Chondrocyte (in vitro differentiated cells): ENCODE measurements around the gene NKX1-1. TPM values are rescaled to one million over a fixed set of nuclear protein-coding genes. Genes with fewer than 3 reads are reported as not detected.

Experiments used
- DNase-seq: peaks from one replicate; pipeline ENCODE4 v3.0.0; 2021; ENCODE audit warnings: mixed read lengths, low spot score
- H3K27ac Mint-ChIP-seq: one replicate; pipeline ENCODE4 v1.8.0; 2021; ENCODE audit warnings: mild to moderate bottlenecking, moderate library complexity, mixed read lengths; ENCODE audit not compliant: unreplicated experiment
- H3K27me3 Mint-ChIP-seq: 2 replicates; pipeline ENCODE4 v1.8.0; 2021; ENCODE audit warnings: low read depth, mixed read lengths
- H3K36me3 Mint-ChIP-seq: 2 replicates; pipeline ENCODE4 v1.8.0; 2021; ENCODE audit warnings: low read depth, mixed read lengths
- H3K4me1 Mint-ChIP-seq: 2 replicates; pipeline ENCODE4 v1.8.0; 2021; ENCODE audit warnings: low read depth, mild to moderate bottlenecking, mixed read lengths
- H3K4me3 Mint-ChIP-seq: one replicate; pipeline ENCODE4 v1.8.0; 2021; ENCODE audit warnings: mild to moderate bottlenecking, moderate library complexity, mixed read lengths; ENCODE audit not compliant: unreplicated experiment
- H3K9me3 Mint-ChIP-seq: 2 replicates; pipeline ENCODE4 v1.8.0; 2021; ENCODE audit warnings: low read depth, mixed read lengths
- total RNA-seq: library from RNA; stranded (reverse); gene quantifications from 3 replicates; pipeline ENCODE4 v1.2.1, GENCODE V29; 2021
- TF ChIP-seq, protein P1 (sequence below): fragments of 200-600 bp; sonication (generic); IDR thresholded peaks from 2 replicates; pipeline ENCODE4 v1.5.0; 2021; ENCODE audit warnings: antibody characterized with exemption, mild to moderate bottlenecking, moderate library complexity

The NKX1-1 gene
- total RNA-seq, 1 donor from 2014 or later: not detected

GRCh38 chr4:1354136-1354982 is 51.9 kb downstream of the NKX1-1 start:
- no peak for DNase-seq
- no peak overlapping the region for H3K4me3 Mint-ChIP-seq
- H3K4me1 Mint-ChIP-seq: peaks cover 11% of the 10 kb centered on the region
- no peak overlapping the region for H3K27ac Mint-ChIP-seq
- TF ChIP-seq, protein P1, sequence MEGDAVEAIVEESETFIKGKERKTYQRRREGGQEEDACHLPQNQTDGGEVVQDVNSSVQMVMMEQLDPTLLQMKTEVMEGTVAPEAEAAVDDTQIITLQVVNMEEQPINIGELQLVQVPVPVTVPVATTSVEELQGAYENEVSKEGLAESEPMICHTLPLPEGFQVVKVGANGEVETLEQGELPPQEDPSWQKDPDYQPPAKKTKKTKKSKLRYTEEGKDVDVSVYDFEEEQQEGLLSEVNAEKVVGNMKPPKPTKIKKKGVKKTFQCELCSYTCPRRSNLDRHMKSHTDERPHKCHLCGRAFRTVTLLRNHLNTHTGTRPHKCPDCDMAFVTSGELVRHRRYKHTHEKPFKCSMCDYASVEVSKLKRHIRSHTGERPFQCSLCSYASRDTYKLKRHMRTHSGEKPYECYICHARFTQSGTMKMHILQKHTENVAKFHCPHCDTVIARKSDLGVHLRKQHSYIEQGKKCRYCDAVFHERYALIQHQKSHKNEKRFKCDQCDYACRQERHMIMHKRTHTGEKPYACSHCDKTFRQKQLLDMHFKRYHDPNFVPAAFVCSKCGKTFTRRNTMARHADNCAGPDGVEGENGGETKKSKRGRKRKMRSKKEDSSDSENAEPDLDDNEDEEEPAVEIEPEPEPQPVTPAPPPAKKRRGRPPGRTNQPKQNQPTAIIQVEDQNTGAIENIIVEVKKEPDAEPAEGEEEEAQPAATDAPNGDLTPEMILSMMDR: no peak
- H3K27me3 Mint-ChIP-seq: no peaks in the 10 kb centered on the region
- no peaks in the 10 kb centered on the region for H3K9me3 Mint-ChIP-seq
- peaks cover 8% of the 10 kb centered on the region for H3K36me3 Mint-ChIP-seq

DNA sequence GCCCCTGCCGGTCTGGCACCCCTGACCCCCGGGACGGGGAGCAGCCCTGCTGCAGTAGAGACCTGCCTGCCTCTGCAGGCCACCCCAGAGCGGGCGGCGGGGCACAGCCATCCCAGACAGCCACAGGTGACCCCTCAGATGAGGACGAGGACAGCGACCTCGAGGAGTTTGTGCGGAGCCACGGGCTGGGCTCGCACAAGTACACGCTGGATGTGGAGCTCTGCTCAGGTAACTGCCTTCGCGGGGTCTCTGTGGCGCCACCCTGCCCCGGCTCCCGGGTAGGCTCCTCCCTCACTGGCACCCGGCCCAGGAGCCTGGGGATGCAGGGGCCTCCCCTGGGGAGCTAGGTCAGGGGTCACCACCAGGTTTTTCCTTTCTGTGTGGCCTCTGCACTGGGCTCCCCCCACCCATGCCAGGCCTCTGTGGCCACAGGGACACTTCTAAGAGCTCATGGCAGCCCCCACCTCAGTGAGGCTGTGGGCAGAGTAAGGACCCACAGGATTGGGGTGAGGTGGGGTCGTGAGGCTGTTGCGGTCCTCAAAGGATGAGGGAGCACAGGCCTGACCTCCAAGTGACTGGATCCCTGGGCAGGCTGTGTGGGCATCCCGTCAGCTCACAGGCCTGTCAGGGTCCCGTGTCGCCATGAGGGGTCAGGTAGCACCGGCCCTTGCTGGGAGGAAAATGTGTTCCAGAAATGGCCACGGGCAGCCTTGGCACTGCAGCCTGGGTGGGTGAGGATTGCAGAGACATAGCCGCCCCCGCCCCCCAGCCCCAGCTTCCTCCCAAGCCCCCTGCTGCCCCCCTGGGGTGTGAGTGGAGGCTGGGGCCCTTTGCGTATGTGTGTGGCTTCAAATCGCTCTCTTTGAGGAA is 52.8 kb downstream of the NKX1-1 start:
- no peaks in the 10 kb centered on the region for H3K27me3 Mint-ChIP-seq
- H3K36me3 Mint-ChIP-seq: peaks cover 9% of the 10 kb centered on the region
- no peak overlapping the region for H3K4me3 Mint-ChIP-seq
- no peak for DNase-seq
- TF ChIP-seq, protein P1: no peak
- no peak overlapping the region for H3K27ac Mint-ChIP-seq
- peaks cover 21% of the 10 kb centered on the region for H3K4me1 Mint-ChIP-seq
- H3K9me3 Mint-ChIP-seq: no peaks in the 10 kb centered on the region

Other genes starting within 250 kb of the NKX1-1 start
- gene SPON2, start 233.9 kb downstream of the NKX1-1 start, total RNA-seq: 158 to 184 TPM (median 162 TPM) in 3 replicates
- 147 to 175 TPM (median 151 TPM) in 3 replicates for gene CTBP1, start 157.3 kb downstream of the NKX1-1 start, total RNA-seq
- gene MAEA, start 116.6 kb downstream of the NKX1-1 start, total RNA-seq: 54.4 to 62.6 TPM (median 56.3 TPM) in 3 replicates
- gene UVSSA, start 59.2 kb downstream of the NKX1-1 start, total RNA-seq: 20.7 to 35.1 TPM (median 20.9 TPM) in 3 replicates